Common myeloid progenitor, CD34-positive (primary cell): ENCODE data around the gene SERTM1.
A peak's percentile ranks its signal among the peaks of the same experiment; 100 is the strongest.

ENCODE experiments used
- CTCF ChIA-PET: fragments of 350-600 bp; sonication (Branson Sonifier 250); formaldehyde crosslinking; loops from one replicate; lab custom pipeline; 2021; ENCODE audit warnings: antibody characterized with exemption; lab: Charles Lee
- POLR2A ChIA-PET: fragments of 350-600 bp; sonication (Branson Sonifier 250); formaldehyde crosslinking; loops from one replicate; lab custom pipeline; 2021; ENCODE audit warnings: antibody characterized with exemption; lab: Charles Lee
- DNase-seq, 3 donors: peaks; one replicate each; pipeline versions ENCODE4 v3.0.0 to v3.0.0-alpha.2; 2013
- H3K27ac ChIP-seq, 2 experiments: 1 replicate in 1 of 2; 2 replicates in 1 of 2; pipeline ENCODE4 v1.7.0; 2013; ENCODE audit warnings: inconsistent platforms in 2 of 2, low read length in 2 of 2, mild to moderate bottlenecking in 2 of 2, low read depth in 1 of 2, moderate library complexity in 1 of 2; ENCODE audit not compliant: severe bottlenecking in 2 of 2, insufficient read depth in 1 of 2, poor library complexity in 1 of 2
- H3K27me3 ChIP-seq, 5 experiments: replicated peaks in 2 of 5; 1 replicate in 3 of 5; 2 replicates in 2 of 5; pipeline versions ENCODE4 v1.6.1 to v1.7.0; 2013; ENCODE audit warnings: low read length in 4 of 5, mild to moderate bottlenecking in 2 of 5, moderate library complexity in 2 of 5, inconsistent platforms in 1 of 5; ENCODE audit not compliant: insufficient read depth in 5 of 5, control insufficient read depth in 4 of 5
- H3K36me3 ChIP-seq, 4 experiments: 1 replicate in 2 of 4; 2 replicates in 2 of 4; pipeline versions ENCODE4 v1.6.1 to v1.7.0; 2013; ENCODE audit warnings: low read length in 3 of 4, control low read depth in 1 of 4, mild to moderate bottlenecking in 1 of 4; ENCODE audit not compliant: control insufficient read depth in 4 of 4, insufficient read depth in 4 of 4
- H3K4me1 ChIP-seq, 4 experiments: 1 replicate in 3 of 4; 2 replicates in 1 of 4; pipeline versions ENCODE4 v1.6.1 to v1.7.1; 2013; ENCODE audit warnings: low read length in 3 of 4, mild to moderate bottlenecking in 3 of 4, control low read depth in 1 of 4, inconsistent platforms in 1 of 4, moderate library complexity in 1 of 4; ENCODE audit not compliant: control insufficient read depth in 4 of 4, insufficient read depth in 4 of 4; ENCODE audit errors: control extremely low read depth in 1 of 4
- H3K4me3 ChIP-seq, 7 experiments: 1 replicate in 4 of 7; 2 replicates in 3 of 7; pipeline versions ENCODE4 v1.5.1 to v1.7.0; 2013; ENCODE audit warnings: mild to moderate bottlenecking in 7 of 7, low read length in 6 of 7, moderate library complexity in 6 of 7, inconsistent platforms in 2 of 7, low read depth in 2 of 7, control low read depth in 1 of 7; ENCODE audit not compliant: insufficient read depth in 4 of 7, control insufficient read depth in 1 of 7; ENCODE audit errors: extremely low read depth in 1 of 7
- H3K9me3 ChIP-seq, 5 experiments: 1 replicate in 4 of 5; 2 replicates in 1 of 5; pipeline versions ENCODE4 v1.6.1 to v1.7.1; 2013; ENCODE audit warnings: low read length in 4 of 5, mild to moderate bottlenecking in 2 of 5, inconsistent platforms in 1 of 5, low read depth in 1 of 5, moderate library complexity in 1 of 5; ENCODE audit not compliant: control insufficient read depth in 4 of 5, insufficient read depth in 2 of 5; ENCODE audit errors: control extremely low read depth in 1 of 5
- WGBS: methylation state at CpG from one replicate; pipeline ENCODE4 v1.1.5; 2013; ENCODE audit not compliant: insufficient coverage; 5-methylcytosine and 5-hydroxymethylcytosine counted together

Gene SERTM1

DNA sequence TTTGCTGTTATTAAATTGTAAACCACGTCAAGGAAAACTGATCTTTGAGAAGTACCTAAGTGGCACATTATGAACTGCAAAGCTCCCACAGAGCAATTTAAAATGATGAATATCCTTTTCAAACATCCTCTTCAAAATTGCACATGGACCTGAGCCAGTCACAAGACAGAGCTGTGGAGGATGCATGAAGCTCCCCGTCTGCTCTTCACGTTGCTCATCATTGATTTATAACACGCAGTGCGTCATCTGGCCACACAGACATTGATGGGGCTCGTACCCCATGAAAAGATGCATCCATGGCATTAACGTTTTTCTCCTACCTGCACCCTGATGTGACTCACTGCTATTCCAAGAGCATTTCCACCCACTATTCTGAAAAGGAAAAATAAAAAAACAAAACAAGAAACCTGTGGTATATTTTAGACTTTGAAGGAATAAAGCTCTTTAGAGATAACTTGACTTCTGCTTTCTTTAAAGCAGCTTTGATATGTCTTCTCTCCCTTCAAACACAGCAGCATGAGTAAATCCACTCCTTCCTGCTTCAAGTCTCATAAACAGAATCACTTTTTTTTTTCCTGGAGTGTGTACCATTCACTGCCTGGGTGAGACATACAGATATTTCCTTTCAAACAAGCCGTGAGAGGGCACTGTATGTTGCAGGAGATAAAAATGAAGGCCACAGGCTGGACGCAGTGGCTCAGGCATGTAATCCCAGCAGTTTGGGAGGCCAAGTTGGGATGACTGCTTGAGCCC is 7.2 kb upstream of the SERTM1 start:
- Histone ChIP-seq H3K27ac (no peak overlapping the region), H3K27me3 (peaks cover 0 to 4% (median under 1%) of the 10 kb centered on the region in 5 experiments), H3K4me1 (peaks cover 0 to 5% (median 0%) of the 10 kb centered on the region in 4 experiments), H3K9me3 (no peaks in the 10 kb centered on the region), H3K4me3 (no peak overlapping the region), H3K36me3 (no peaks in the 10 kb centered on the region)
- WGBS: 57% methylated on average over 7 of the region's 9 CpGs
- ChIA-PET CTCF (interaction anchor here (1.1 kb wide), 1 partner anchor 68 kb away, joined by 4 read pairs; no protein-coding TSS in a partner anchor), POLR2A (no interaction called here)
- DNase-seq: peak in 2 of 3 donors; percentile 59 to 70

DNA sequence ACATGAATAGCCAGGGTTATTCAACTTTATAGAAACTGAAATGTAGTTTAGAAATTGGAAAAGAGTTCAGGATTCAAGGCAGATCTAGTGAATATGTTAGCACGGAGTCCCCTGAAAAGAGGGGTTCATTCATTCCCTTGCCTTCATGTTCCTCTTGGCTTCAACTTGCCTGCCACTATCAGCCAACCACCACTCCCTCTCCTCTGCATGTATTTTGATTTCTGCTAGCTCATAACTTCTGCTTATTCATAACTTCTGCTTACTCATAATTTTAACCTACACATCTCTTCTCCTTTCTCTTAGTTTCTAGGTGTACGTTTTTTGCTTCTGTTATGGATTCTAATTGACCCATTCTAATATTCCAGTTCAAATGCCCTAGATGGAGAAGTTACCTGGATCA is 5.5 kb upstream of the SERTM1 start:
- POLR2A ChIA-PET: no interaction called here
- Histone ChIP-seq H3K9me3 (no peaks in the 10 kb centered on the region), H3K27me3 (peaks cover 0 to 14% (median 12%) of the 10 kb centered on the region in 5 experiments), H3K4me3 (no peak overlapping the region), H3K4me1 (peaks cover 0 to 6% (median 0%) of the 10 kb centered on the region in 4 experiments), H3K36me3 (no peaks in the 10 kb centered on the region), H3K27ac (no peak overlapping the region)
- WGBS: 83% methylated on average over 1 of the region's 2 CpGs
- CTCF ChIA-PET: no interaction called here
- peak in 2 of 3 donors; percentile 70 to 73 for DNase-seq

DNA sequence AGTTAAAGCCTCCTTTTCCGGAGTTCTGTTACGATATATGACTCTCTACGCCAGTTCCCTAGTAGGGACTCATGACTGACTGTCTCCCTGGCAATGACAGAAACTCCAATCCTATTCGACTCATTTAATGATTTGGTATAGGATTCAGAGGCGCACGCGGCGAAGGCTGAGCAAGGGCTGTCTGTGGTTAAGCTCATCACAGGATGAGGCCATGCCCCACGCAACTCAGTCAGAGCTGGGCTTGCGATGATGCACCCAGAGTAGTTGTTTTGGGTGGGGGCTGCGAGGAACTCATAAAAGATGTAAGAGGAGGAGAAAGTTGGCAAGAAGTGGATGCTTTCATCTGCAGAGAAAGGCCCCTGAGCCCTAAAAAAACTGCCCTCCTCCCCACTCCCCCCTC is 468 bp upstream of the SERTM1 start:
- Histone ChIP-seq H3K27me3 (peaks cover 2 to 44% (median 39%) of the 10 kb centered on the region in 5 experiments), H3K27ac (no peak overlapping the region), H3K36me3 (no peaks in the 10 kb centered on the region), H3K4me1 (peaks cover 0 to 11% (median 10%) of the 10 kb centered on the region in 4 experiments), H3K4me3 (peak overlapping the region in 3 of 7 experiments; percentile 60 to 73 (median 63)), H3K9me3 (no peaks in the 10 kb centered on the region)
- peak in 2 of 3 donors; percentile 9 to 13 for DNase-seq
- CTCF ChIA-PET: interaction anchor here (1.2 kb wide), 1 partner anchor 256 kb away, joined by 3 read pairs; no protein-coding TSS in a partner anchor
- 66% methylated on average over 6 of the region's 11 CpGs for WGBS
- POLR2A ChIA-PET: no interaction called here

DNA sequence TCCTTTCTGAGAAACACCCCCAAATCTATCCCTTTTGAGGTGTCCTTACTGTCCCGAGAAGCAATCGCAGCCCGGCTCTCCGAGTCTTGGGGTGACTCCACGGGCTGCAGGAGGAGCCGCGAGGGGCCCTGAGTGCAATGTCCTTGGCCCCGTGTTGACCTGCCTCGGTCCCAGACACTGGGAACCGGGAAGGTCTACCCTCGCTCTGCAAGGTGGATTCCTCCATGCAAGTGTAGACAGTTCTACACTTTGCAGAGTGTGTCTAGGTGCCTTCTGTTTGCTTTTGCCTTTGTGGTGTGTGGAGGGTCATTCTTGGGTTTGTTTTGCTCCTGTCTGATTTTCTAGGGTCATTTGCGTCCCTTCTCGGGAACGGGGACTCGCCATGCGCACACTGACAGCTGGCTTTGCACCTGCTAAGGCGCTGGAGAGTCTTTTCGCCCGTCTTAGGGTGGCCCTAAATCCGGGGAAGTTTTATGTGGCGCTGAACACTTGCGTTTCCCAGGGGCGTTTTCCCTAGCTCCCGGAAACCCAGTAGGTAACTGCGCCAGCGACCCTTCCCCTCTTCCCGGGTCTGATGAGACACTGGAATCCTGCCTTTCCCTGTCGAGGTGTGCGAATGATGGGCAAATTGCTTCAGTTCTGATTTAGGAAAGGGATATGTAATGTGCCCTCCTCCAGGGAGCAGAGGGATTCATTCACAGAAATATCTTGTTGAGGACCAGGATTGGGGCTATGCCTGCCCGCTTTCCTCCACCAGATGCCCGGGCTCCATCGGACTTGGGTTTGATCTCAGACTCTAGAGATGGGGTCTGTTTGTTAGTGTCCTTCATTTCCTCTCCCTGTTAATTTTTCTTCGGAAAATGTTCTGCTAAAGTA is 755 bp downstream of the SERTM1 start:
- CTCF ChIA-PET: interaction anchor here (1.2 kb wide), 1 partner anchor 258 kb away, joined by 3 read pairs; no protein-coding TSS in a partner anchor
- peaks cover 0 to 11% (median 10%) of the 10 kb centered on the region in 4 experiments for H3K4me1 ChIP-seq
- no peak overlapping the region for H3K27ac ChIP-seq
- H3K4me3 ChIP-seq: peak overlapping the region in 5 of 7 experiments; percentile 49 to 73 (median 60)
- POLR2A ChIA-PET: no interaction called here
- peak in 2 of 3 donors; percentile 9 to 23 for DNase-seq
- peaks cover 2 to 44% (median 39%) of the 10 kb centered on the region in 5 experiments for H3K27me3 ChIP-seq
- H3K9me3 ChIP-seq: no peaks in the 10 kb centered on the region
- 10% methylated on average over 33 of the region's 33 CpGs for WGBS
- no peaks in the 10 kb centered on the region for H3K36me3 ChIP-seq

DNA sequence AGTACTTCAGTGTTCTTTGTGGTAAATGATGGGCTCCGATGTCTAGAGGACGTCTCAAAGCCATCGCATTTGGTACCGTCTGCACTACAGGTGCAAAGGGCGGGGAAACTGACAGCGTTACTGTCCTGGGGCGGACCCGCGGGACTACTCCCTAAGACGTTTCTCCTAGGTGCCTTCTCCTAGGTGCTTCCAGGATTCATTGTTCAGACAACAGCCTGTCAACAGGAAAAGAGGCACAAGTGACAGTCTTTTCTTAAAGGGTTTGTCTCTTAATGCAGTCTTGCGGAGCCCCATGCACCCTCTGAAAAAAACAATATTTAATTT is 1.4 kb downstream of the SERTM1 start:
- Histone ChIP-seq H3K36me3 (no peaks in the 10 kb centered on the region), H3K4me1 (peaks cover 0 to 11% (median 10%) of the 10 kb centered on the region in 4 experiments), H3K27ac (no peak overlapping the region), H3K9me3 (no peaks in the 10 kb centered on the region), H3K27me3 (peaks cover 2 to 44% (median 39%) of the 10 kb centered on the region in 5 experiments), H3K4me3 (no peak overlapping the region)
- CTCF ChIA-PET: no interaction called here
- DNase-seq: no peak
- POLR2A ChIA-PET: no interaction called here
- 34% methylated on average over 10 of the region's 11 CpGs for WGBS

DNA sequence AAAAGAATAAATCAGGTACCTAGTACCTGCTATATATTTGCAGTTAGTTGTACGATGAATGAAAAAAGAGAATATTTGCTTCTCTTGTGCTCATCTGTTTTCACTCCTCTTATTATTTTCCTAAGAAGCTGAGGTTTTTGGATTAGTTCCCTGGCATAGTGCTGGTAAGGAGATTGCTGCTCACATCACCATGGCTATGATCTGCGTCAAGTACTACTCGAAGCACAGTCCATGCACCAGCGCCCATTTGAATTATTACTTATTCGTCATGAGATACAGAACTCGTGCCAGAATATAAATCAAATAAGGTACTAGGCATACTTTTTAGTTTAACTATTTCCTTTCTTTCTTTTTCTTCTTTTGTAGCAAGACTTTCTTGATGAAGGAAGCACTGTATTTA is 7.1 kb downstream of the SERTM1 start:
- Histone ChIP-seq H3K9me3 (peaks cover 0 to 2% (median 0%) of the 10 kb centered on the region in 5 experiments), H3K36me3 (no peaks in the 10 kb centered on the region), H3K27ac (no peak overlapping the region), H3K4me1 (no peaks in the 10 kb centered on the region), H3K27me3 (peaks cover 2 to 10% (median 5%) of the 10 kb centered on the region in 5 experiments), H3K4me3 (no peak overlapping the region)
- CTCF ChIA-PET: interaction anchor here (1.5 kb wide), 1 partner anchor 34 kb away, joined by 3 read pairs; no protein-coding TSS in a partner anchor
- 39% methylated on average over 4 of the region's 6 CpGs for whole genome bisulfite sequencing
- POLR2A ChIA-PET: no interaction called here
- no peak for DNase-seq
